HepG2 (cell line): ENCODE measurements around the gene ACADSB. TPM values are rescaled to one million over a fixed set of nuclear protein-coding genes. Genes with fewer than 3 reads are reported as not detected.

Experiments used
- AGO1 ChIP-seq: fragments of 200-400 bp; formaldehyde crosslinking; IDR thresholded peaks from 2 replicates; pipeline ENCODE4 v1.6.1; 2017; ENCODE audit warnings: mild to moderate bottlenecking, low read depth, low read length, moderate library complexity; ENCODE audit not compliant: poor library complexity, severe bottlenecking
- BCL6 ChIP-seq: IDR thresholded peaks from 2 replicates; pipeline ENCODE4 v1.6.1; 2016; ENCODE audit warnings: missing genetic modification reagents, missing compliant biosample characterization
- EEA1 ChIP-seq: sonication (generic); formaldehyde crosslinking; IDR thresholded peaks from 2 replicates; pipeline ENCODE4 v1.5.1; 2020; ENCODE audit warnings: mild to moderate bottlenecking, missing genetic modification reagents, borderline replicate concordance
- IRX3 ChIP-seq: sonication (generic); formaldehyde crosslinking; IDR thresholded peaks from 2 replicates; pipeline ENCODE4 v1.8.1; 2023; ENCODE audit warnings: mild to moderate bottlenecking, low read depth, missing genetic modification reagents, borderline replicate concordance
- JARID2 ChIP-seq: sonication (generic); formaldehyde crosslinking; IDR thresholded peaks from 2 replicates; pipeline ENCODE4 v1.8.1; 2023; ENCODE audit warnings: missing genetic modification reagents, inconsistent platforms; ENCODE audit not compliant: insufficient replicate concordance
- MIXL1 ChIP-seq: IDR thresholded peaks from 2 replicates; pipeline ENCODE4 v1.6.1; 2016
- NFYC ChIP-seq: IDR thresholded peaks from 2 replicates; pipeline ENCODE4 v1.6.1; 2016; ENCODE audit warnings: missing genetic modification reagents, missing compliant biosample characterization
- NRL ChIP-seq: sonication (generic); formaldehyde crosslinking; IDR thresholded peaks from 2 replicates; pipeline ENCODE4 v1.5.0; 2020; ENCODE audit warnings: missing genetic modification reagents, mild to moderate bottlenecking, moderate library complexity, borderline replicate concordance
- PAX8 ChIP-seq: sonication (generic); formaldehyde crosslinking; IDR thresholded peaks from 2 replicates; pipeline ENCODE4 v1.8.0; 2022; ENCODE audit warnings: mild to moderate bottlenecking, missing genetic modification reagents, borderline replicate concordance
- REL ChIP-seq: sonication (generic); formaldehyde crosslinking; conservative IDR thresholded peaks from 2 replicates; pipeline ENCODE4 v1.8.0; 2022; ENCODE audit warnings: mild to moderate bottlenecking, missing genetic modification reagents, moderate library complexity
- YEATS4 ChIP-seq: sonication (generic); formaldehyde crosslinking; IDR thresholded peaks from 2 replicates; pipeline ENCODE4 v1.4.0; 2020; ENCODE audit warnings: missing genetic modification reagents, borderline replicate concordance
- ZBTB44 ChIP-seq: sonication (generic); formaldehyde crosslinking; IDR thresholded peaks from 2 replicates; pipeline ENCODE4 v1.4.0; 2020; ENCODE audit warnings: missing genetic modification reagents
- ZNF530 ChIP-seq: sonication (generic); formaldehyde crosslinking; IDR thresholded peaks from 2 replicates; pipeline ENCODE4 v1.5.0; 2020; ENCODE audit warnings: low read depth, mild to moderate bottlenecking, missing genetic modification reagents
- ZNF557 ChIP-seq: sonication (generic); formaldehyde crosslinking; IDR thresholded peaks from 2 replicates; pipeline ENCODE4 v1.4.0; 2020; ENCODE audit warnings: missing genetic modification reagents
- ZNF576 ChIP-seq: sonication (generic); formaldehyde crosslinking; IDR thresholded peaks from 2 replicates; pipeline ENCODE4 v1.4.0; 2020; ENCODE audit warnings: mild to moderate bottlenecking, missing genetic modification reagents
- ZNF616 ChIP-seq: sonication (generic); formaldehyde crosslinking; IDR thresholded peaks from 2 replicates; pipeline ENCODE4 v1.5.0; 2020; ENCODE audit warnings: low read depth, mild to moderate bottlenecking, missing genetic modification reagents
- ZNF678 ChIP-seq: sonication (generic); formaldehyde crosslinking; IDR thresholded peaks from 2 replicates; pipeline ENCODE4 v1.4.0; 2020; ENCODE audit warnings: mild to moderate bottlenecking, missing genetic modification reagents
- polyA plus RNA-seq, 8 experiments: library from polyadenylated mRNA; depleted of rRNA in 3 of 8; stranded (reverse) in 7 of 8; unstranded in 1 of 8; fragments of >200 nt; fragmentation: Illumina TruSeq in 4 of 8; extraction: Trizol in 4 of 8; gene quantifications; 2 replicates each; pipeline versions ENCODE4 v1.2.1 to v1.2.3, GENCODE V29; 2011 to 2016; ENCODE audit warnings: low read depth in 4 of 8, missing spikeins in 1 of 8, mixed read lengths in 1 of 8; ENCODE audit not compliant: insufficient read depth in 1 of 8
- total RNA-seq, 5 experiments: library from RNA; depleted of rRNA; stranded (reverse); fragments of >200 nt; fragmentation: Illumina TruSeq; extraction: Trizol; gene quantifications; 2 replicates each; pipeline ENCODE4 v1.2.3, GENCODE V29; 2016; ENCODE audit warnings: low read depth in 1 of 5
- TF ChIP-seq, protein P1 (sequence below): sonication (generic); formaldehyde crosslinking; IDR thresholded peaks from 2 replicates; pipeline ENCODE4 v1.4.0; 2020; ENCODE audit warnings: missing genetic modification reagents, borderline replicate concordance
- TF ChIP-seq, protein P2 (sequence below): sonication (generic); formaldehyde crosslinking; conservative IDR thresholded peaks from 2 replicates; pipeline ENCODE4 v1.4.0; 2020; ENCODE audit warnings: mild to moderate bottlenecking, missing genetic modification reagents, moderate library complexity

Gene ACADSB
- total and polyA plus RNA-seq, 2 of the 13 experiments (the other 11 are each of a cell fraction or from before 2014, with no cell fraction given) = 80.0 to 87.6 TPM

GRCh38 chr10:123008355-123009104 lies at the start of gene ACADSB, which contains the start of gene IKZF5 (continued):
- TF ChIP-seq ZNF557 (CRISPR knock-in tag) (peak; percentile 61; the same call in 1 of the 2 replicates), NFYC (CRISPR knock-in tag) (0 out of 2 replicates have a peak, but pooled peaks have one; percentile 12), ZNF576 (CRISPR knock-in tag) (peak; percentile 56; the same call in 1 of the 2 replicates), IRX3 (0 out of 2 replicates have a peak, but pooled peaks have one; percentile 38), ZBTB44 (CRISPR knock-in tag) (no peak), EEA1 (no peak), NRL (CRISPR knock-in tag) (peak; percentile 55; the same call in 1 of the 2 replicates), PAX8 (peak; percentile 39; the same call in 1 of the 2 replicates), REL (CRISPR knock-in tag) (peak; percentile 85; the same call in 1 of the 2 replicates), AGO1 (peak; percentile 43), JARID2 (CRISPR knock-in tag) (peak; percentile 74), ZNF616 (CRISPR knock-in tag) (peak; percentile 70; the same call in 1 of the 2 replicates), ZNF678 (CRISPR knock-in tag) (0 out of 2 replicates have a peak, but pooled peaks have one; percentile 74), ZNF530 (CRISPR knock-in tag) (no peak), YEATS4 (CRISPR knock-in tag) (peak; percentile 49), MIXL1 (CRISPR knock-in tag) (peak; percentile 52), BCL6 (CRISPR knock-in tag) (peak; percentile 41; the same call in 1 of the 2 replicates)
- TF ChIP-seq, protein P1, sequence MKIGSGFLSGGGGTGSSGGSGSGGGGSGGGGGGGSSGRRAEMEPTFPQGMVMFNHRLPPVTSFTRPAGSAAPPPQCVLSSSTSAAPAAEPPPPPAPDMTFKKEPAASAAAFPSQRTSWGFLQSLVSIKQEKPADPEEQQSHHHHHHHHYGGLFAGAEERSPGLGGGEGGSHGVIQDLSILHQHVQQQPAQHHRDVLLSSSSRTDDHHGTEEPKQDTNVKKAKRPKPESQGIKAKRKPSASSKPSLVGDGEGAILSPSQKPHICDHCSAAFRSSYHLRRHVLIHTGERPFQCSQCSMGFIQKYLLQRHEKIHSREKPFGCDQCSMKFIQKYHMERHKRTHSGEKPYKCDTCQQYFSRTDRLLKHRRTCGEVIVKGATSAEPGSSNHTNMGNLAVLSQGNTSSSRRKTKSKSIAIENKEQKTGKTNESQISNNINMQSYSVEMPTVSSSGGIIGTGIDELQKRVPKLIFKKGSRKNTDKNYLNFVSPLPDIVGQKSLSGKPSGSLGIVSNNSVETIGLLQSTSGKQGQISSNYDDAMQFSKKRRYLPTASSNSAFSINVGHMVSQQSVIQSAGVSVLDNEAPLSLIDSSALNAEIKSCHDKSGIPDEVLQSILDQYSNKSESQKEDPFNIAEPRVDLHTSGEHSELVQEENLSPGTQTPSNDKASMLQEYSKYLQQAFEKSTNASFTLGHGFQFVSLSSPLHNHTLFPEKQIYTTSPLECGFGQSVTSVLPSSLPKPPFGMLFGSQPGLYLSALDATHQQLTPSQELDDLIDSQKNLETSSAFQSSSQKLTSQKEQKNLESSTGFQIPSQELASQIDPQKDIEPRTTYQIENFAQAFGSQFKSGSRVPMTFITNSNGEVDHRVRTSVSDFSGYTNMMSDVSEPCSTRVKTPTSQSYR (CRISPR knock-in tag) = peak; percentile 89
- TF ChIP-seq, protein P2, sequence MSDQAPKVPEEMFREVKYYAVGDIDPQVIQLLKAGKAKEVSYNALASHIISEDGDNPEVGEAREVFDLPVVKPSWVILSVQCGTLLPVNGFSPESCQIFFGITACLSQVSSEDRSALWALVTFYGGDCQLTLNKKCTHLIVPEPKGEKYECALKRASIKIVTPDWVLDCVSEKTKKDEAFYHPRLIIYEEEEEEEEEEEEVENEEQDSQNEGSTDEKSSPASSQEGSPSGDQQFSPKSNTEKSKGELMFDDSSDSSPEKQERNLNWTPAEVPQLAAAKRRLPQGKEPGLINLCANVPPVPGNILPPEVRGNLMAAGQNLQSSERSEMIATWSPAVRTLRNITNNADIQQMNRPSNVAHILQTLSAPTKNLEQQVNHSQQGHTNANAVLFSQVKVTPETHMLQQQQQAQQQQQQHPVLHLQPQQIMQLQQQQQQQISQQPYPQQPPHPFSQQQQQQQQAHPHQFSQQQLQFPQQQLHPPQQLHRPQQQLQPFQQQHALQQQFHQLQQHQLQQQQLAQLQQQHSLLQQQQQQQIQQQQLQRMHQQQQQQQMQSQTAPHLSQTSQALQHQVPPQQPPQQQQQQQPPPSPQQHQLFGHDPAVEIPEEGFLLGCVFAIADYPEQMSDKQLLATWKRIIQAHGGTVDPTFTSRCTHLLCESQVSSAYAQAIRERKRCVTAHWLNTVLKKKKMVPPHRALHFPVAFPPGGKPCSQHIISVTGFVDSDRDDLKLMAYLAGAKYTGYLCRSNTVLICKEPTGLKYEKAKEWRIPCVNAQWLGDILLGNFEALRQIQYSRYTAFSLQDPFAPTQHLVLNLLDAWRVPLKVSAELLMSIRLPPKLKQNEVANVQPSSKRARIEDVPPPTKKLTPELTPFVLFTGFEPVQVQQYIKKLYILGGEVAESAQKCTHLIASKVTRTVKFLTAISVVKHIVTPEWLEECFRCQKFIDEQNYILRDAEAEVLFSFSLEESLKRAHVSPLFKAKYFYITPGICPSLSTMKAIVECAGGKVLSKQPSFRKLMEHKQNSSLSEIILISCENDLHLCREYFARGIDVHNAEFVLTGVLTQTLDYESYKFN (CRISPR knock-in tag) = peak; percentile 44
